ENCODE measurements around the gene MID1.

Gene MID1

DNA sequence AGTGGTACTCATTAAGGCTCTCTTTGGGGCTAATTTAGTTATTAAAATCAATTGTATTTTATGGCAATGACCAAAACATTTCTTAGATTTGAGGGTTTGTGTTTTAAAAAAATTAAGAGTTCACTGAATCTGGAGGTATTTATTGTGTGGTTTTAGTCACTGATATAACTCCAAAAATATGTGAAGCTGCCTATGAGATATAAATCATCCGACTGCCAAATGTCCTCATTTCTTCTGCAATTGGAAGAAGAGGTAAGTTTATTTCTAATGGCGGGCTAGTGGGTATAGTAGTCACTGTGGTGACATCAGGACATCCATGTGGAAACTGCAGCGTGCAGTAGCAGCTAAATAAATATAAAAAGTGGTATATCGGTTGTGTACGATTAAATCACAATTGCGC, 205.5 kb downstream of the MID1 start:
- DNase-seq = no peak

GRCh38 chrX:10414156-10414824, 206.1 kb downstream of the MID1 start:
- no peak for DNase-seq

DNA sequence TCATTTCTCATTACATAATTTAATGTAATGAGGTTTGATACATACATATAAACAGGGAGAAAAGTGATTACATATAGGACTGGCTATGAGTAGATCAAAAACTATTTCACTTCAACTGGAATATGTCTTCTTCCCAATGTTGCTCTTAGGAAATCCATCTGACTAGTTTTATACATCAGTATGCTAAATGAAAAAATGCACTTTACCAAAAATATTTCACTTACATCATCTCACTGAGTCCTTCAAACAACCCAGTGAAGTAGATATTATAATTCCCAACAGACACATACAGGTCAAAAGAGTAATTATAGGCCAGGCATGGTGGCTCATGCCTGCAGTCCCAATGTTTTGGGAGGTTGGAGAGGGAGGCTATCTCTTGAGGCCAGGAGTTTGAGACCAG, 215.9 kb downstream of the MID1 start:
- no peak for DNase-seq

DNA sequence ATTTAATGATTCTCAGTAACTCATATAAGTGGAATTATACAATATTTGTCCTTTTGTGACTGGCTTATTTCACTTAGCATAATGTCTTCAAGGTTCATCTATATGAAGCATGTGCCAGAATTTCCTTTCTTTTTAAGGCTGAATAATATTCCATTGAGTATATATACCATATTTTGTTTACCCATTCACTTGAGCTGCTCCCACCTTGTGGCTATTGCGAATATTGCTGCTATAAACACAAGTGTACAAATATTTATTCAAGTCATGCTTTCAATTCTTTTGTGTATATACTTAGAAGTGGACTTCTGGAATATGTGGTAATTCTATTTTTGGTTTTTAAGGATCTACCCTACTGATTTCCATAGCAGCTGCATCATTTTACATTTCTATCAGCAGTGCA, 219.1 kb downstream of the MID1 start:
- DNase-seq = peak; percentile 4

DNA sequence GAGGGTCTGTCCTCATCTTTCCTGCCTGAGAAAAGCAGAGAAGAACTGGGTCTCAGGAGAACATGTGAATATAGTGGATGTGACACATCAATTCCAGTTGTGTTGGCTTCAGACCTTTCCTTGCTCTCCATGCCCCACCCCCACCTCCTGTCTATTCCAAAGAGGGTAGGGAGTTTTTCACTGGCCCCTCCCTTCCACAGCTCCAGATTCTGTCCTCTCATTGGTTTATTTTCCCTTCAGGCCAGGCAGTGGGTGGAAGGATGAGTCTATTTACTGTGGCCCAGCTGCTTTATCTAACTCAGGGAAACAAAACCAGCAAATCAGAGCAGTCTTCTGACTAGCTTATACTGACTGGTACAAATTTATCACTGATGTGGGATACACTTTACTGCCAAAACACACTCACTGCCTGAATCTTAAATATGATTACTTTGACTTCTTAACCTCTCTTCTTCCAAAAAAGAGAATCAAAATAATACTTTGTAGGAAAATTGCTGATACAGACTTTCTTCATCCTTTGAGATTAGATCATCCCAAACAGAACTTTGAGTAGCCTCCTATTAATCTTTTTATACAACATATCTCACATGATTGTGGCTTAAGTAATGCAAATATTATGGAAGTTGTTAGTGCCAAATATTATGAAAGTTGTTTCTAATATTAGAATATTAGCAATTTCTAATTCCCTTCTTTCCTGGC, 221.2 kb downstream of the MID1 start:
- no peak for DNase-seq

GRCh38 chrX:10398215-10398614, 222.2 kb downstream of the MID1 start:
- no peak for DNase-seq

GRCh38 chrX:10397349-10397748, 223.0 kb downstream of the MID1 start:
- peak; percentile 42 for DNase-seq

DNA sequence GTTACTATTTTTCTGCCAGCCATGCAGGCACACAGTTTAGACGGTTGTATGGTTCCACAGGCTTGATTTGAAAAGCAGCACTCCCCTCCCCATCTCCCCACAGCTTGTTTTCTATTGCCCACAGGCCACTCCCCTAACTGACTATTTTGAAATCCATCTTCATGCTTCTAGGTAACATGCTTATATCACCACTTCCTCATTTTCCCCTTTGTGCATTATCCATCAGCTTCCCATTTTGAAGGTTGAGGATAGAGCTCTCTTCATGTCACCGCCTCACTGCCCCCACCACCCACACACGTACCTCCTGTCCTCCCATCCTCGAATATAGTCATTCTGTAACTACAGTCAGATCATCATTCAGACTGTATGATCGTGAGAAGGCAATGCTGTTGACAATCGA, 224.7 kb downstream of the MID1 start:
- DNase-seq = peak; percentile 59

All from hematopoietic multipotent progenitor cell treated with erythropoietin and hydrocortisone succinate and interleukin-3 and kit ligand, for 4 days (in vitro differentiated cells).